HG03175 (cell line): ENCODE measurements around the gene ZNF665.
"Not testable (repeated sequence)": the region's sequence is repeated elsewhere in the genome, so short reads cannot be mapped to it uniquely, and the experiment has no call there.

ENCODE experiments used
- ATAC-seq: cut with Tn5 transposase; IDR thresholded peaks from one replicate; pipeline ENCODE4 v1.9.1; 2021; ENCODE audit warnings: mild to moderate bottlenecking, moderate library complexity; ENCODE audit not compliant: unreplicated experiment

The ZNF665 gene

GRCh38 chr19:53158119-53158656, 35.0 kb downstream of the ZNF665 start:
- no peak for ATAC-seq

GRCh38 chr19:53157626-53158025, 35.5 kb downstream of the ZNF665 start:
- ATAC-seq, result no peak

- no peak for ATAC-seq
These were observed 36.3 kb downstream of the ZNF665 start for GRCh38 chr19:53156850-53157249.

GRCh38 chr19:53147645-53148044, 45.5 kb downstream of the ZNF665 start:
- ATAC-seq, result no peak

GRCh38 chr19:53140351-53140750, 52.8 kb downstream of the ZNF665 start:
- ATAC-seq, result no peak

GRCh38 chr19:53136432-53136831, 56.7 kb downstream of the ZNF665 start:
- ATAC-seq, result no peak

- no peak for ATAC-seq
These were observed 60.8 kb downstream of the ZNF665 start, which contains the start of gene ZNF415 for GRCh38 chr19:53132141-53132991. Gene ZNF415, minus strand, starts transcription at chr19:53132910. Its CDS starts 10,234 bp downstream, at chr19:53122676.

GRCh38 chr19:53131727-53132126, 61.4 kb downstream of the ZNF665 start:
- no peak for ATAC-seq

- ATAC-seq, result no peak
These were observed 62.0 kb downstream of the ZNF665 start for GRCh38 chr19:53131085-53131590.

GRCh38 chr19:53130506-53130905, 62.7 kb downstream of the ZNF665 start:
- ATAC-seq, result no peak

- ATAC-seq, result not testable (repeated sequence)
These were observed 66.2 kb downstream of the ZNF665 start for GRCh38 chr19:53126733-53127526.

GRCh38 chr19:53123400-53123799, 69.8 kb downstream of the ZNF665 start:
- ATAC-seq, result no peak
